Neural crest cell (in vitro differentiated cells): ENCODE data around the gene AGPAT3. TPM values are rescaled to one million over a fixed set of nuclear protein-coding genes. Genes with fewer than 3 reads are reported as not detected.

Experiments used
- DNase-seq: peaks from one replicate; pipeline ENCODE4 v3.0.0; 2021; ENCODE audit warnings: low read depth, mixed read lengths, low spot score
- H3K27ac Mint-ChIP-seq: one replicate; pipeline ENCODE4 v1.8.0; 2021; ENCODE audit warnings: mild to moderate bottlenecking, mixed read lengths; ENCODE audit not compliant: unreplicated experiment
- H3K27me3 Mint-ChIP-seq: 2 replicates; pipeline ENCODE4 v1.8.0; 2021; ENCODE audit warnings: low read depth, mild to moderate bottlenecking, mixed read lengths
- H3K36me3 Mint-ChIP-seq: 2 replicates; pipeline ENCODE4 v1.8.0; 2021; ENCODE audit warnings: low read depth, mild to moderate bottlenecking, mixed read lengths
- H3K4me1 Mint-ChIP-seq: 2 replicates; pipeline ENCODE4 v1.8.0; 2021; ENCODE audit warnings: mixed read lengths
- H3K4me3 Mint-ChIP-seq: one replicate; pipeline ENCODE4 v1.8.0; 2021; ENCODE audit warnings: mild to moderate bottlenecking, mixed read lengths
- H3K9me3 Mint-ChIP-seq: 2 replicates; pipeline ENCODE4 v1.8.0; 2021; ENCODE audit warnings: mixed read lengths
- total RNA-seq: library from RNA; stranded (reverse); gene quantifications from 2 replicates; pipeline ENCODE4 v1.2.1, GENCODE V29; 2021
- TF ChIP-seq, protein P1 (sequence below): fragments of 200-600 bp; sonication (generic); conservative IDR thresholded peaks from 2 replicates; pipeline ENCODE4 v1.5.0; 2021; ENCODE audit warnings: antibody characterized with exemption, mild to moderate bottlenecking

Gene AGPAT3
- total RNA-seq, 1 donor from 2014 or later, result 37.3 TPM

- H3K36me3 Mint-ChIP-seq, result peaks cover 9% of the 10 kb centered on the region
- TF ChIP-seq, protein P1, sequence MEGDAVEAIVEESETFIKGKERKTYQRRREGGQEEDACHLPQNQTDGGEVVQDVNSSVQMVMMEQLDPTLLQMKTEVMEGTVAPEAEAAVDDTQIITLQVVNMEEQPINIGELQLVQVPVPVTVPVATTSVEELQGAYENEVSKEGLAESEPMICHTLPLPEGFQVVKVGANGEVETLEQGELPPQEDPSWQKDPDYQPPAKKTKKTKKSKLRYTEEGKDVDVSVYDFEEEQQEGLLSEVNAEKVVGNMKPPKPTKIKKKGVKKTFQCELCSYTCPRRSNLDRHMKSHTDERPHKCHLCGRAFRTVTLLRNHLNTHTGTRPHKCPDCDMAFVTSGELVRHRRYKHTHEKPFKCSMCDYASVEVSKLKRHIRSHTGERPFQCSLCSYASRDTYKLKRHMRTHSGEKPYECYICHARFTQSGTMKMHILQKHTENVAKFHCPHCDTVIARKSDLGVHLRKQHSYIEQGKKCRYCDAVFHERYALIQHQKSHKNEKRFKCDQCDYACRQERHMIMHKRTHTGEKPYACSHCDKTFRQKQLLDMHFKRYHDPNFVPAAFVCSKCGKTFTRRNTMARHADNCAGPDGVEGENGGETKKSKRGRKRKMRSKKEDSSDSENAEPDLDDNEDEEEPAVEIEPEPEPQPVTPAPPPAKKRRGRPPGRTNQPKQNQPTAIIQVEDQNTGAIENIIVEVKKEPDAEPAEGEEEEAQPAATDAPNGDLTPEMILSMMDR, result no peak
- H3K4me1 Mint-ChIP-seq, result peaks cover 56% of the 10 kb centered on the region
- H3K4me3 Mint-ChIP-seq, result no peak overlapping the region
- no peak for DNase-seq
- no peak overlapping the region for H3K27ac Mint-ChIP-seq
- no peaks in the 10 kb centered on the region for H3K9me3 Mint-ChIP-seq
- no peaks in the 10 kb centered on the region for H3K27me3 Mint-ChIP-seq
Measured at GRCh38 chr21:43908167-43908566, 43.1 kb downstream of the AGPAT3 start.

DNA sequence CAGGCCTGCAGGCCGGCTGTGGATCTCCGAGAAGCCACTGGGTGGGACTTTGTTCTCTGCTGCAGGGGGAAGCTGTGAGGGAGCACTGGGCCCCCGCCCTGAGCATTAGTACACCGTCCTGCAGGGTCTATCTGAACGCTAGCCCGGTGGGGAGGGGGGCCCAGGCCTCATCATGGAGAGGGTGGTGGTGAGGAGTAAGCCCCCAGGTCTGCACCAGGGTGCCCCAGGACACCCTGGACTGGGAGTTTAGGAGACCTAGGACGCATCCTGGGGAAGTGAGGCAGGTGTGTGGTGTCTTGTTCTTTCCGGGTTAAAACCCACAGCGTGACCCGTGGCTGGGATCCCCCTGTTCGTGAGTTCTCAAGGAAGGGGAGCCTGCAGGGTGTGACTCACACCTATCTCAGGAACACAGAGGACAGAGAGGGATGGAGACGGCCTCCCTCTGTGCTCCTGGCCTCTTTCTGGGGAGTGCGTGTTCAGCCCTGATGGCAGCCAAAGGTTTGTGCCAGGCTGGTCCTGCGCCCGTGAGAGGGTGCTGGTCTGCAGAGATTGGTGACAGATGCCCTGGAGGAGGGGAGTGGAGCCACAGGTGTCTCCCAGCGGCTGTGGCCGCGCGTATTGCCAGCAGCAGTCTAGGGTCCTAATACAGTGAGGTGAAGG is 44.8 kb downstream of the AGPAT3 start:
- Mint-ChIP-seq H3K4me1 (peaks cover 50% of the 10 kb centered on the region), H3K9me3 (no peaks in the 10 kb centered on the region), H3K27me3 (no peaks in the 10 kb centered on the region), H3K4me3 (no peak overlapping the region), H3K36me3 (peaks cover 9% of the 10 kb centered on the region), H3K27ac (no peak overlapping the region)
- no peak for DNase-seq
- TF ChIP-seq, protein P1, result no peak

- Mint-ChIP-seq H3K27me3 (no peaks in the 10 kb centered on the region), H3K36me3 (peaks cover 9% of the 10 kb centered on the region), H3K27ac (peak overlapping the region; percentile 64), H3K4me1 (peaks cover 50% of the 10 kb centered on the region), H3K4me3 (no peak overlapping the region), H3K9me3 (no peaks in the 10 kb centered on the region)
- no peak for DNase-seq
- TF ChIP-seq, protein P1, result no peak
Measured at GRCh38 chr21:43910460-43910859, 45.4 kb downstream of the AGPAT3 start.

GRCh38 chr21:43911015-43911934 is 46.3 kb downstream of the AGPAT3 start:
- Mint-ChIP-seq H3K27ac (no peak overlapping the region), H3K4me3 (peak overlapping the region; percentile 10), H3K27me3 (no peaks in the 10 kb centered on the region), H3K9me3 (no peaks in the 10 kb centered on the region), H3K4me1 (peaks cover 49% of the 10 kb centered on the region), H3K36me3 (peaks cover 5% of the 10 kb centered on the region)
- DNase-seq, result no peak
- TF ChIP-seq, protein P1, result no peak

DNA sequence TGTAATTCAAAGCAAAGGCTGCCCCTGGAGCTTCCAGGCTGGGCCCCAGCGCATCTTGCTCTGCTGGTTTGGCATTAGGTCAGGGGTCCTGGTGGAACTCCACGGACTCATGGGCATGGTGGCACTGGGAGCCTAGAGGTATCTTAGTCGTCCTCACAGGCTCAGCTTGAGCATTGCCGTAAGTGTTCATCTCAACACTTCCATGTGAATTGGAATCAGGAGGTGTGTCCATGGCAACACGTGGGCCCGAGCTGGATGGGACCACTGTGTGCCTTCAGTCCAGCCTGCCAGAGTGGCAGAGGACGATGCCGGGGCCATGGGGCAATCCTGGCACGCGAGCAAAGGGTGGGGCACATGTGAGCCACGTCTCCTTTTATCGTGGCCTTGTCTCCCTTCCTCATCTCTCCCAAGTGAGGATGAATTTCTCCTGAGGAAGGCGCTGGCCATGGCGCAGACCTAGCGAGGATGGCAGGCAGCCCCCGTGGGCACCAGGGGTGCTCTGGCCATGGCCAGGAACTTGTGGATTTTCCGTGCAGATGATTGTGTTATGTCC is 47.0 kb downstream of the AGPAT3 start:
- Mint-ChIP-seq H3K4me3 (peak overlapping the region; percentile 59), H3K9me3 (no peaks in the 10 kb centered on the region), H3K36me3 (peaks cover 5% of the 10 kb centered on the region), H3K27me3 (no peaks in the 10 kb centered on the region), H3K27ac (no peak overlapping the region), H3K4me1 (peaks cover 54% of the 10 kb centered on the region)
- TF ChIP-seq, protein P1, result no peak
- DNase-seq, result no peak
